Measurements from ENCODE around the gene GALNT18.

DNA sequence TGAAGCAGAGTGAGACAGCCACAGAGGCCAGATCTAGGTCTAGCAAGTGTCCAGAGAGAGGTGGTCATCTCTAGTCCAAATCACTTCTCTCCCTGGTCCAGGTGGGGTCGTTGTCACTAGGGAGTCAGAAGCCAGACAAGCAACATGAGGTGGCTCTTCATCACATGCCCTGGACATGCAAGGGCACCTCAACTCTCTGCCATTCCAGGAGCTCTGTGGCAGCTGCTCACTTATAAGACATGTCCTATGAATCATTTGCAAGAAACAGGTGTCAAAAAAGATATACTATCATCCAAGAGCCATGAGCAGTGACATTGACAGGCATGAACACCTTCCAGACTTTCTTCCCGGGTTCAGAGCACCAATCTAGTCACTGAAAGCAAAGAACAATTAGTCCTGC is 130.8 kb downstream of the GALNT18 start:
- TF ChIP-seq, protein P1, sequence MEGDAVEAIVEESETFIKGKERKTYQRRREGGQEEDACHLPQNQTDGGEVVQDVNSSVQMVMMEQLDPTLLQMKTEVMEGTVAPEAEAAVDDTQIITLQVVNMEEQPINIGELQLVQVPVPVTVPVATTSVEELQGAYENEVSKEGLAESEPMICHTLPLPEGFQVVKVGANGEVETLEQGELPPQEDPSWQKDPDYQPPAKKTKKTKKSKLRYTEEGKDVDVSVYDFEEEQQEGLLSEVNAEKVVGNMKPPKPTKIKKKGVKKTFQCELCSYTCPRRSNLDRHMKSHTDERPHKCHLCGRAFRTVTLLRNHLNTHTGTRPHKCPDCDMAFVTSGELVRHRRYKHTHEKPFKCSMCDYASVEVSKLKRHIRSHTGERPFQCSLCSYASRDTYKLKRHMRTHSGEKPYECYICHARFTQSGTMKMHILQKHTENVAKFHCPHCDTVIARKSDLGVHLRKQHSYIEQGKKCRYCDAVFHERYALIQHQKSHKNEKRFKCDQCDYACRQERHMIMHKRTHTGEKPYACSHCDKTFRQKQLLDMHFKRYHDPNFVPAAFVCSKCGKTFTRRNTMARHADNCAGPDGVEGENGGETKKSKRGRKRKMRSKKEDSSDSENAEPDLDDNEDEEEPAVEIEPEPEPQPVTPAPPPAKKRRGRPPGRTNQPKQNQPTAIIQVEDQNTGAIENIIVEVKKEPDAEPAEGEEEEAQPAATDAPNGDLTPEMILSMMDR (IDR thresholded peaks at IDR 0.05; ENCODE audit: extremely low read depth in 1 of 2, insufficient read depth in 1 of 2, low read depth in 1 of 2, low read length in 2 of 2): no peak
- no peak for TF ChIP-seq POLR2A (IDR thresholded peaks at IDR 0.05; ENCODE audit: low read depth, low read length)
- TF ChIP-seq POLR2AphosphoS5 (IDR thresholded peaks at IDR 0.05; ENCODE audit: insufficient read depth, low read depth, low read length): no peak
- TF ChIP-seq JUN (IDR thresholded peaks at IDR 0.05; ENCODE audit: borderline replicate concordance, insufficient read depth, insufficient read length, low read depth): no peak
- TF ChIP-seq FOS (IDR thresholded peaks at IDR 0.05; ENCODE audit: borderline replicate concordance, insufficient read depth, low read length): no peak
- no peak for TF ChIP-seq MAX (IDR thresholded peaks at IDR 0.05; ENCODE audit: insufficient read depth, insufficient read length)
- no peak for TF ChIP-seq EZH2 (IDR thresholded peaks at IDR 0.05; ENCODE audit: borderline replicate concordance, low read depth, low read length, severe bottlenecking)

Data from endothelial cell of umbilical vein (primary cell).